Measurements from ENCODE around the gene GALNS.
"Not testable (repeated sequence)": the region's sequence is repeated elsewhere in the genome, so short reads cannot be mapped to it uniquely, and the experiment has no call there.

GALNS gene

DNA sequence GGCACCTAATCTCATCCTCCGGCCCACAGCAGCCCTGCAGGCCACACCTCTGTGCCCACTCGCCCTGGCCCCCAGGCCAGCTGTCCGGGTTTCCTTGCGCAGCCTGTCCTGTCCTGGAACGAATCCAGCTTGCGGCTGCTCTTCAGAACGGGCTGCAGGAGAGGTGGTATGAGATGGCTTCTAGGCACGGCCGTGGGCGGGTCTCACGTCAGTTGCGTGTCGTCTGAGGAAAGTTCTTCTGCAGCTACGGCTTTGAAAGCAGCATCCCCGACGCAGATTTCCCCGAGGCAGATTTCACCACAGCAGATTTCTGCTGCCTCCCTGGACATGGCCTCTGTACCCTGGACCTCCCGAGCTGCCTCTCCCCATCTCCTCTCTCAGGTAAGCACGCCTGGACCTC is 18.2 kb downstream of the GALNS start:
- DNase-seq (ENCODE audit: low read depth) = no peak

GRCh38 chr16:88837806-88838205 is 18.9 kb downstream of the GALNS start:
- no peak for DNase-seq (ENCODE audit: low read depth)

GRCh38 chr16:88836791-88837190 is 20.0 kb downstream of the GALNS start:
- DNase-seq (ENCODE audit: low read depth) = no peak

DNA sequence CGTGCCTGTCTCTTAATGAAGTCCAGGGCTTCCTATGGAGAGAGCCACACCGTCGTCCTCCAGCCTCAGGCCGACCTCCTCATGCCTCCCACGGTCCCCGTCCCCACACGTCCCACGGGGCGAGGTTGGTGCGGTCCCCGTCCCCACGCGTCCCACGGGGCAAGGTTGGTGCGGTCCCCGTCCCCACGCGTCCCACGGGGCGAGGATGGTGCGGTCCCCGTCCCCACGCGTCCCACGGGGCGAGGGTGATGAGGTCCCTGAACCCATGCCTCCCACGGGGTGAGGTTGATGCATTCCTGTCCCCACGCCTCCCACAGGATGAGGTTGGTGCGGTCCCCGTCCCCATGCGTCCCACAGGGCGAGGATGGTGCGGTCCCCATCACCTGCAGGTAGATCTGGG is 20.9 kb downstream of the GALNS start:
- no peak for DNase-seq (ENCODE audit: low read depth)

DNA sequence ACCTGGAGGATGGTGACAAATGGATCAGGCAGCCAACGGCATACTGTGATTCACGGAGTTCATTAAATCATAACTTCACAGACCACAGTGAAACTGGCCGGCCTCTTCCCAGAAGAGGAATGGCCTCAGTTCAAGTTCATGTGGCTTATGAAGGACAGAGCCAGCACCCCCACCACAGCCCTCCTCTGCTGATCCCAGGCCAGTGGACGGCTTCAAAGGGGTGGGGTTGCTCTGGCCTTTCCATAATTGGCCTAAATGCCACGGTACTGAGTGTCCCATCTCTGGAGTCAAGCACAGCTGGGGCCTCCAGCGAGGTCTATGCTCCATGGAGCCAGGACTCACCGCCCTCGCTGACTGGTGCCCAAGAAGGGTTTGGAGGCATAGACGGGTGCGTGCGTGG is 21.4 kb downstream of the GALNS start:
- no peak for DNase-seq (ENCODE audit: low read depth)

DNA sequence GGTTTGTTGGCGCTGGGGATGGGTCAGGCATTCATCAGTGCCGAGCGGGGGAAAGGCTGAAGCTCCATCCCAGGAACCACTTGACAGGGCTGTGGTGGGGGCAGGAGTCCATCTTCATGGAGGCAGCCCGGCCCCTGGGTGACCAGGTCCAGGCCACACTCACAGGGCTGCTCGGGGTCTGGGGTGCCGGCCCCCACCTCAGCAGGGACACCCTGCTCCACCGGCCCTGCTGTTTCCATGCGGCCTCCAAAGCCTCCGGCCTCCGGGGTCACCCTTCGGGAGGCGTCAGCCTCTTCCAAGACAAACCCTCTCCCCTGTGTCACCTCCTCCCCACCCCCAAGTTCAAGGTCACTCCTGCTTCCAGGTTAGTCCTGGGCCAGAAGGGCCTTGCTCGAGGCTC is 22.1 kb downstream of the GALNS start:
- DNase-seq (ENCODE audit: low read depth) = no peak

GRCh38 chr16:88833086-88833485 is 23.7 kb downstream of the GALNS start:
- no peak for DNase-seq (ENCODE audit: low read depth)

GRCh38 chr16:88831838-88832237 is 24.9 kb downstream of the GALNS start:
- peak; percentile 40 for DNase-seq (ENCODE audit: low read depth)

DNA sequence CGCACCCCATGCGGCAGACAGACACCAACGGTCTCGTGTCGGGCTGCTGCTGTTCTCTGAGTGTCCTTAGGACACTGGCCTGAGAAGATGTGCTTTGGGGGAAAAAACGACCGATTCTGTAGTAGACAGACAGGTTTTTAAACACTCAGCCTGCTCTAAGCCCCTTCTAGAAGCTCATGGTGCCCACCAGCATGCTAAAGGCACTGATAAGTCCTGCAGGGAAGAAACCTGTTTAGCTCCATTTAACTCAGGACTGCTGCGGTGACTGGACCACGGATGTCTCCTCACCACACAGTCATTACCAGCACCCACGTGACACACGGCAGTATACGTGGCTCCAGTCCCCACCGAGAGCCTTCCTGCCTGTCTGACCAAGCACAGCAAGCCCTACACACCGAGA is 26.0 kb downstream of the GALNS start:
- no peak for DNase-seq (ENCODE audit: low read depth)

DNA sequence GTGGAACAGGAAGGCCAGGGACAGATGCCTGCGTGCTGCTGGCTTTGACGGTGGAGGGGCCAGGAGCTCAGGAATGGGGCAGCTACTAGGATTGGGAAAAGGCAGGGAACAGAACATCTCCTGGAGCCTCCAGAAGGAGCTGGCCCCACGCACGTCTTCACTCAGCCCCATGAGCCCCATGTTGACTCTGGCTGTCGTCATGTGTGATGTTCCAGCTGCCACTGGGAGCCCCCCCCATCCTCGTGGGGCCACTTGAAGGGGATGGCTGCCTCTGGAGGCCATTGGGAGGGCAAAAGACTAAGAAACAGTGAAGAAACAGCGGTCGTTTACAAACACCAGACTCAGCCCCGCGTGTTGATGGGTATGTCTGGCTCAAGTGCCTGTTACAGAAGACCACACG is 26.5 kb downstream of the GALNS start:
- DNase-seq (ENCODE audit: low read depth) = no peak

- no peak for DNase-seq (ENCODE audit: low read depth)
Observed at GRCh38 chr16:88828711-88829110, 28.0 kb downstream of the GALNS start.

DNA sequence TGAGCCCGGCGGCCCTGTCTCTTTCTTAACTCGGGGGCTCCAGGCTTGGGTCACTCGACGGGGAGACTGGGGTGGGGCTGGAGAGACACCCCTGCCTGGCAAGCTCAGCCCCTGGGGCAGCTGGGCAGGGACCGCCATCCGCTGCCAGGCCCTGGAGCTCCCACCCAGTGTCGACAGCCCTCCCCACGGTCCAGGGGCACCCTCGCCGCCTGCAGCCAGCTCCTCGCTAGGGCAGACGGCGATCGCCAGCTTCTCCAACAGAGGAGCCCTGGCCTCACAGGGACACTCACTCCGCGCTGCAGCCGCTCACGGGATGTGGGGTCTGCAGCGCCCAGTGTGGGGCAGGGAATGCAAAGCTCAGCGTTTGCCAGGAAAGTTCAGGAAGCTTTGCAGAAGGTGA is 29.0 kb downstream of the GALNS start:
- no peak for DNase-seq (ENCODE audit: low read depth)

GRCh38 chr16:88826070-88826840 is 30.5 kb downstream of the GALNS start:
- DNase-seq (ENCODE audit: low read depth) = no peak

DNA sequence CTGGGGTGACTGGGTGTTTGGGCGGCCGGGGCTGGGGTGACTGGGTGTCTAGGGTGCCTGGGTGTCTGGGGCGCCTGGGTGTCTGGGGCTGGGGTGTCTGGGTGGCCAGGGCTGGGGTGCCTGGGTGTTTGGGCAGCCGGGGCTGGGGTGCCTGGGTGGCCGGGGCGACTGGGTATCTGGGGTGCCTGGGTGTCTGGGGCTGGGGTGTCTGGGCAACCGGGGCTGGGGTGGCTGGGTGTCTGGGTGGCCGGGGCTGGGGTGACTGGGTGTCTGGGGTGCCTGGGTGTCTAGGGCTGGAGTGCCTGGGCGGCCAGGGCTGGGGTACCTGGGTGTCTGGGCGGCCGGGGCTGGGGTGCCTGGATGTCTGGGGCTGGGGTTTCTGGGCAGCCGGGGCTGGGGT is 31.6 kb downstream of the GALNS start:
- DNase-seq (ENCODE audit: low read depth) = no peak

- DNase-seq (ENCODE audit: low read depth) = no peak
Observed at GRCh38 chr16:88824256-88825077, 32.3 kb downstream of the GALNS start.

- DNase-seq (ENCODE audit: low read depth) = not testable (repeated sequence)
Observed at GRCh38 chr16:88823646-88824045, 33.1 kb downstream of the GALNS start.

DNA sequence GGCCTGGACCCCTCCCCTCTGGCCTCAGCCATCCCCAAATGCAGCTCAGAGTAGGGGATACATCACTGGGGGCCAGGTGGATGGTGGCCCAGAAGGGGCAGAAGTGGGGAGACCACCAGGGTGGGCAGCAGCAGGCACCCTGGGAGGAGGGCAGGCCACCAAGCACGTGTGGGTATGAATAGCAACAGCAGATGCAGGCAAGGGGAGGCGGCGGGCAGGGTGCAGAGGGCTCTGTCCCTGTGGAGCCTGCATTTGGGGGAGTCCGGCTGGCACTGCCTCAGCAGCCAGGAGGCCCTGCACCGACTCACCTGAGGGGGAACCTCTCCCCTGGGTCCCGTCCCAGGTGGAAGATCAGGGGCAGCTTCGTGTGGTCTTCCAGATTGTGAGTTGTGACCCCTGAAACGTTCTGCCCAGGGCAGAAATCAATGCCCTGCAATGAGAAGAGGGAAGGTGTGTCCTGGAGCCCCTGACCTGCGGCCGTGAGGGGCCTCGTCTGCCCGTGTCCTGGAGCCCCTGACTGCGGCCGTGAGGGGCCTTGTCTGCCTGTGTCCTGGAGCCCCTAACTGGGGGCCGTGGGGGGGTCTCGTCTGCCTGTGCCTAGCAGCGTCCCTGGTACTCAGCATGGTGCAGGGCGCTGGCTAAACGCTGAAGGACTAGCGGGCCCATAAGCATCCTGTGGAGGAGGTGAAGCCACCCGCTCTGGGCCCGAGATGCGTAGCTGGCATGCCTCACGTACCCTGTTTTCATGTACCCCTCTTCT is 34.3 kb downstream of the GALNS start:
- no peak for DNase-seq (ENCODE audit: low read depth)

DNA sequence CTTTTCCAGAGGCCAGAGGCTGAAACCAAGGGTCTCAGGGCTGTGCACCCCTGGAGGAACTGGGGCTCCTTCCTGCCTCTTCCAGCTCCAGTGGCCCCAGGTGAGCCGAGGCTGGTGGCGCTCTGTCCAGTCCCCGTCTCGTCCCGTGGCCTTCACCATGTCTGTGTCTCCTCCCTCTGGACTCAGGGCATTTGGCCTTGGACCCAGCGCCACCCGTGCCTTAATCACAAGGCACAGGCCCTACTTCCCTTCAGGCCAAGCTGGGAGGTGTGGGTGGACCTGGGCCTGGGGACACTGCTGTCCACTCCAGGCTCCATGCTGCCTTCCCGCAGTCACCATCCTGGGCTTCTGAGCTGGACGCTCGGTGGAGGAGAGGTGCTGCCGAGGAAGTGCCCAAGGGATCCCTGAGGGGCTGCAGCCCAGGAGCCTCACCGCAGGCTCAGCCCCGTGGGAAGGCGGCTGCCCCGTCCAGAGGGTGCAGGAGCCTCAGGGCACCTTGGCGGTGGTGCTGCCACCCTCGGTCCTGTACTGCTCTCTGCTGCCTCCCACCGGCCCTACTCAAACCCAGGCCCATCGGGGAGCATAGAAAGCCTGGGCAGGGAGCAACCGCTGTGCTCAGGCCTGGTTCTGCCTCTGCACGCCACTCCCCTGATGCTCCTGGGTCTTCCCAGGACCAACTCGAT is 35.4 kb downstream of the GALNS start:
- DNase-seq (ENCODE audit: low read depth) = no peak

GRCh38 chr16:88820385-88821025 is 36.2 kb downstream of the GALNS start:
- DNase-seq (ENCODE audit: low read depth) = no peak

- DNase-seq (ENCODE audit: low read depth) = no peak
Observed at GRCh38 chr16:88819126-88819525, 37.6 kb downstream of the GALNS start.

GRCh38 chr16:88818575-88818874 is 38.2 kb downstream of the GALNS start:
- no peak for DNase-seq (ENCODE audit: low read depth)
